ENCODE results near the gene GIMAP2.
"Not testable (repeated sequence)": the region's sequence is repeated elsewhere in the genome, so short reads cannot be mapped to it uniquely, and the experiment has no call there.

GIMAP2 gene

DNA sequence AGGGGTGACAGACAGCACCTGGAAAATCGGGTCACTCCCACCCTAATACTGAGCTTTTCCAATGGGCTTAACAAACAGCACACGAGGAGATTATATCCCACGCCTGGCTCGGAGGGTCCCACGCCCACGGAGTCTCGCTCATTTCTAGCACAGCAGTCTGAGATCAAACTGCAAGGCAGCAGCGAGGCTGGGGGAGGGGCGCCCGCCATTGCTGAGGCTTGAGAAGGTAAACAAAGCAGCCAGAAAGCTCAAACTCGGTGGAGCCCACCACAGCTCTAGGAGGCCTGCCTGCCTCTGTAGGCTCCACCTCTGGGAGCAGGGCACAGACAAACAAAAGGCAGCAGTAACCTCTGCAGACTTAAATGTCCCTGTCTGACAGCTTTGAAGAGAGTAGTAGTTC lies 6.9 kb upstream of the GIMAP2 start:
- not testable (repeated sequence) for DNase-seq

DNA sequence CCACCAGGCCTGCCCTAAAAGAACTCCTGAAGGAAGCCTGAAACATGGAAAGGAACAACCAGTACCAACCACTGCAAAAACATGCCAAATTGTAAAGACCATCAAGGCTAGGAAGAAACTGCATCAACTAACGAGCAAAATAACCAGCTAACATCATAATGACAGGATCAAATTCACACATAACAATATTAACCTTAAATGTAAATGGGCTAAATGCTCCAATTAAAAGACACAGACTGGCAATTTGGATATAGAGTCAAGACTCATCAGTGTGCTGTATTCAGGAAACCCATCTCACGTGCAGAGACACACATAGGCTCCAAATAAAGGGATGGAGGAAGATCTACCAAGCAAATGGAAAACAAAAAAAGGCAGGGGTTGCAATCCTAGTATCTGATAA lies 5.1 kb upstream of the GIMAP2 start:
- DNase-seq: not testable (repeated sequence)

DNA sequence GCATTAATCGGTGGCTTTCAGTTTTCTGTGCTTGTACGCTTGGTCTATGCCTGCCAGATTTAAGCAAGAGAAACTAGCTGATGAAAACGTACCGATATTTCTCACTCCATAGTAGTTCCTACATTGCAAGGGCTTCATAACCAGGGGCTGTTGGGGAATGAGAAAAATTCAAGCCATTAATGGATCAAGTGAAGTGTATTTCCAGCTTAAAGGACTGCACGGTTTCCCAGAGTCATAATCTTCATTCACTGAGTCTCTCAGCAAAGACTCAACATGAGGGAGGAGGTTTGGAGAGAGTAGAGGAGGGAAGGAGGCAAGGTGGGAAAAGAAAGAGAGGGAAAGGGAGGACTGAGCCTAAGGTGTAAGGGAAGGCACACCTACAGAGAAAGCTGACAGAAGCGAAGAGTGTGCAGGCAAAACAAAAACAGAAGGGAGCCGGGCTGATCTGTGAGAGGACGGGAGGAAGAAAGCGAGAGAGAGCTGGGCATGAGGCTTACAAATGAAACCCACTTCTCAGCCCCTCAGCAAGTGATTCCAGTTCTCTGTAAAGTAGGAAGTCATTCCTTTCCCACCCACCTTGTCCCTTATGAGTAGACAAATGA lies 625 bp downstream of the GIMAP2 start:
- DNase-seq: peak; percentile 21 to 56 (median 40)

DNA sequence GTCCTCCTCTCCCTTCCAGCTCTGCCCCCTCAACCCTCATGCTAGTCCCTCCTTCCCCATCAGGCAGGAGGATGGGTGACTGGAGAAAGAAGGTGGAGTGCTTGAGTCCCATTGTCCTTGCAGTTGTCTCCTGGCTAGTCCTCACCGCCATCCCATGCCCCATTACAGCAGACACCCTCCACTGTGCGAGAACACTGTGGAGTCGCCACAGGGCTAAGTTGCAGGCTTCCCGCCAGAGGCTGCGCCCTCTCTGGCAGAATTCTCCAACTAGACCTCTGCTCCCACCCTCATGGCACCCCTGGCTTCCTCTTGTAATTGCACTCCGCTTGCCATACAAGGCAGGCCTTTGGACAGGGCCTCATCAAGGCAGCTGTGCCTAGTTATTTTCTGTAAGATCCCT lies 3.1 kb downstream of the GIMAP2 start:
- no peak for DNase-seq

DNA sequence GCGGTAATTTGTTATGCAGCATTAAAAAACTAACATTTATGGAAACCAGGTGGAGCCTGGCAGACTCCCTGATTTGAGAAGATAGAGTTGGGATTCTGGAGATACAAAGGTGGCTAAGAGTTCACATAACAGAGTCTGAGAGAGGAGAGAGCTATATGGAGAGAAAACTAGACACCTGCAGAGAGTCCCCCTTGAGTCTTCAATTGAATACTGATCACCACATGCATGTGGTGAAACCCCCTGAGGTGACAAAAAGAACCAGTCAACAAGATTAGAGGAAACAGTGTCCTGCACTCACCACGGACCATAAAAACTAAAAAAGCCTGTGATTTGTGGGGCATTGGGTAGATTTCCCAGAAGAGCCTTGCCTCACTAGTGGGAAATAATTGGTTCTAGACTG lies 10.1 kb downstream of the GIMAP2 start:
- no peak for DNase-seq

DNA sequence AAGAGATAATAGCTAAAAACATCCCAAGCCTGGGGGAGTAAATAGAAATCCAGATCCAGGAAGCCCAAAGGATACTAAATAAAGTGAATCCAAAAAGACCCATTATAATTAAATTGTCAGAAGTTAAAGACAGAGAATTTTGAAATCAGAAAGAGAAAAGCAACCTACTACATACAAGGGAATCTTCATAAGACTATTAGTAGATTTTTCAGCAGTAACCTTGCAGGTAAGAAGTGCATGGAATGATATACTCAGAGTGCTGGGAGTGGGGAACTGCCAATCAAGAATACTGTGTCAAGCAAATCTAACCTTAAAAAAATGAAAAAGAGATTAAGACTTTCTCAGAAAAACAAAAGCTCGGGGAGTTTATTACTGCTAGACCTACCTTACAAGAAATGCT lies 17.7 kb downstream of the GIMAP2 start:
- DNase-seq: no peak

GRCh38 chr7:150715293-150715692 lies 29.8 kb downstream of the GIMAP2 start:
- DNase-seq: no peak

GRCh38 chr7:150715738-150716137 lies 30.2 kb downstream of the GIMAP2 start:
- peak in 1 of 4 experiments; percentile 11 for DNase-seq

GRCh38 chr7:150716368-150716767 lies 30.9 kb downstream of the GIMAP2 start, which contains the start of gene GIMAP1:
Gene GIMAP1, plus strand, starts transcription at chr7:150716613. Its CDS starts 2,435 bp downstream, at chr7:150719048.
- peak; percentile 67 to 85 (median 80) for DNase-seq

- DNase-seq: peak in 1 of 4 experiments; percentile 7
Observed at GRCh38 chr7:150716939-150717338, 31.4 kb downstream of the GIMAP2 start.

DNA sequence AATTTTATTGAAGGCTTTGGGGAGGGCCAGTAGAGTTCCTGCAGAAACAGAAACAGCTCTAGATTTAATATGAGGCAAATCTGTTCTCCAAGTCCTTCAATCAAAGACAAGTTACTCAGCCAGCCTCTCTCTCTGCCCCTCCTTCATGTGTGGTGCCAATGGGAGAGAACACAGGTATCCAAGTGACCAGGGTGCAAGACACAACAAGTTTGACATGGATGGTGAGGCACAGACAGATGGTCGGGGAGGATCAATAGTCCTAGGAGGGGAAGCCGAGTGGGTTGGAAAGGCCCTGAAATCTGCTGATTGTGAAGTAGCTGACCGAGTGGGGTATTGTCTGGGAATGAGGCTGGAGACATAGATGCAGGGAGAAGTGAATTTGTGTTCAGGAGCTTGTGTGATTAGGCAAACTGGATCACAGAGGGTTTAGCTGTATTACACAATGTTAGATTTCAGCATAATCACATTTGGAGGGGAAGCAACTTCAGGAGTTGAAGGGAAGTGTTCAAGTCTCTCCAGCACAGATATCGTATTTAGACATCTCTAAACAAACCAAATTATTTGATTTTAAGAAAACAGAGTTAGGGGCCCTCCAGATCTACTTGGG lies 32.4 kb downstream of the GIMAP2 start:
- peak; percentile 49 to 85 (median 66) for DNase-seq

- DNase-seq: peak; percentile 40 to 59 (median 54)
Observed at GRCh38 chr7:150719436-150719835, 33.9 kb downstream of the GIMAP2 start.

GRCh38 chr7:150719960-150720891 lies 34.7 kb downstream of the GIMAP2 start:
- no peak for DNase-seq

DNA sequence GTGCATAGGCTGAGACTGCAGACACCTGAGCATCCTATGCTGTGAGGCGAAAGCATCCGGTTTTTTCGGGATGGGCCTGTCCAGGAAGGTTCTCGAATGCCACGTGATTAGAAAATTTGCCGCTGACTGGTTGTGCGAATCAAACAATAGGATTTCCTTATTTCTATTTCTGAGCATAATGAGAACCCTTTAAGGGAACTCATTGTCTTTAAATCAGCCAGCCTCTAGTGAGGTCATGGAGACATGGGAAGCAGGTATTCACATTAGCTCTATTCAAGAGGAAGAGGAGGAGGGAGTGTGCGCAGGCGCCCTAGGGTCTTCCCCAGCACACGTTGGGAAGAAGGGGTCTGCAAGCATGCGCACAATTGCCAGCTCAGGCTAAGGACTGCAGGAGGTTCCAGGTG lies 36.5 kb downstream of the GIMAP2 start:
- no peak for DNase-seq

DNA sequence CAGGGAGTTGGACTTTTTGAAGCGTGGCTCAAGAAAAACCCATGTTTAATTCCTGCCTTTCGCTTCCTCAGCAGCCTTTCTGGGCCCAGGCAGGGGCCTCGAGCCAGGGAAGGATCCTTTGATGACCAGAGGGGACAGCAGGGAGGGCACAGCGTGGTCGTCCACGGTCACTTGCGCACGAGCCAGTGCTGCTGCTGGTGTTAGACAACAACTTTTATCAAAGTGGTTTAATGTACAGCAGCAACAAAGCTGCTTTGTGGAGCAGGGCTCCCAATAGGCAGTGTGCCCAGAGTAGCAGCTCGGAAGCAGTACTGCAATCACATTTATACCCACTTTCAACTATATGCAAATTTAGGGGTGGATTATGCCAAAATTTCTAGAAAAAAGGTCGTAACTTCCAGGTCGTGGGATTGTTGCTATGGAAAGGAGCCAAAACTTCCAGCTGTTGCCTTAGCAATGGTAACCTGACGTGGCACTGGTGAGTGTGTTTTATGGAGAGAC lies 37.0 kb downstream of the GIMAP2 start:
- DNase-seq: no peak

GRCh38 chr7:150723467-150723866 lies 38.0 kb downstream of the GIMAP2 start:
- DNase-seq: no peak

DNA sequence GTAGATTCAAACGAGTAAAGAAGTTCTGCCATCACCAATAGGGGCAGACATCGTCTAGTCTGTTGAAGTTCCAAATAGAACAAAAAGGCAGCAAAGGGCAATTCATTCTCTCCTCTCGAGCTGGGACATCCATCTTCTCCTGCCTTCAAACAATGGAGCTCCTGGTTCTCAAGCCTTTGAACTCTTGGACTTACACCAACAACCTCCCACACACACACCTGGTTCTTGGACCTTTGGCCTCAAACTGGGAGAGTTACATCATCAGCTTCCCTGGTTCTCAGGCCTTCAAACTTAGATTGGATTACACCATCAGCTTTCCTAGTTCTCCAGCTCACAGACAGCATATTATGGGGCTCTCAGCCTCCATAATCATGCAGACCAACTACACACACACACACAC lies 41.9 kb downstream of the GIMAP2 start:
- DNase-seq: no peak

DNA sequence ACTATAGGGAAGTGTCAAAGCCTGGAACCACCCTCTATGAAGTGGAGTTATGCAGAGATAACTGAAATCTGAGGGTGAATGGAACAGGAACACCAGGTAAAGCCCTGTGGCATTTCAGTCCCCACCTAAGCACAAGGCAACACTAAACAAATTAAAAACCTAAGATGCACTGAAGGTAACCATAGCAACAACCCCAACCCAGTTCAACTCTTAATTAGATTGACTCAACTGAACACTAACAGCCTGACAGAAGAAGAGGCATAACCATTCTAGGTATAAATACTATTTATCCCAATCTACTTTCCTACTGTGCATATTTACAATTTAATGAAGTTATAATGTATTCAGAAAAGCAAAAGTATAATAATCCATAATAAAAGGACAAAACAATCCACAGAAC lies 42.5 kb downstream of the GIMAP2 start:
- DNase-seq: no peak

- no peak for DNase-seq
Observed at GRCh38 chr7:150728609-150729008, 43.1 kb downstream of the GIMAP2 start.

- DNase-seq: no peak
Observed at GRCh38 chr7:150731916-150732315, 46.4 kb downstream of the GIMAP2 start.

- DNase-seq: no peak
Observed at GRCh38 chr7:150732786-150733481, 47.4 kb downstream of the GIMAP2 start.

- DNase-seq: no peak
Observed at GRCh38 chr7:150733482-150734095, 48.1 kb downstream of the GIMAP2 start.

Data from suppressor macrophage (primary cell).